ENCODE results near the gene COG7.

COG7 gene

DNA sequence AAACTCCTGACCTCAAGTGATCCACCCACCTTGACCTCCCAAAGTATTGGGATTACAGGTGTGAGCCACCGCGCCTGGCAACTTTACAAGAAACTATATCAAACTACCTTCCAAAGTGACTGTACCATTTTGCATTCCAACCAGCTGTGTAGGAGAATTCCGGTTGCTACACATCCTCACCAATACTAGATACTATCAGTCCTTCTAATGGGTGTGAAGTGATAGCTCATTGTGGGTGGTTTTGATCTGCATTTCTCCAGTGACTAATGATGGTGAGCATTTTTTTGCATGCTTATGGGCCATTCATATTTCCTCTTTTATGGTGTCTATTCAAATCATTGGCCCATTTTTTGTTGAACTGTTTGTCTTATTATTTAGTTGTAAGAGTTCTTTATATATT is 113.2 kb downstream of the COG7 start:
- no peak overlapping the region for H3K4me3 ChIP-seq (ENCODE audit: low read depth, low read length)
- ChIA-PET CTCF (no interaction called here), POLR2A (no interaction called here)
- TF ChIP-seq, protein P1, sequence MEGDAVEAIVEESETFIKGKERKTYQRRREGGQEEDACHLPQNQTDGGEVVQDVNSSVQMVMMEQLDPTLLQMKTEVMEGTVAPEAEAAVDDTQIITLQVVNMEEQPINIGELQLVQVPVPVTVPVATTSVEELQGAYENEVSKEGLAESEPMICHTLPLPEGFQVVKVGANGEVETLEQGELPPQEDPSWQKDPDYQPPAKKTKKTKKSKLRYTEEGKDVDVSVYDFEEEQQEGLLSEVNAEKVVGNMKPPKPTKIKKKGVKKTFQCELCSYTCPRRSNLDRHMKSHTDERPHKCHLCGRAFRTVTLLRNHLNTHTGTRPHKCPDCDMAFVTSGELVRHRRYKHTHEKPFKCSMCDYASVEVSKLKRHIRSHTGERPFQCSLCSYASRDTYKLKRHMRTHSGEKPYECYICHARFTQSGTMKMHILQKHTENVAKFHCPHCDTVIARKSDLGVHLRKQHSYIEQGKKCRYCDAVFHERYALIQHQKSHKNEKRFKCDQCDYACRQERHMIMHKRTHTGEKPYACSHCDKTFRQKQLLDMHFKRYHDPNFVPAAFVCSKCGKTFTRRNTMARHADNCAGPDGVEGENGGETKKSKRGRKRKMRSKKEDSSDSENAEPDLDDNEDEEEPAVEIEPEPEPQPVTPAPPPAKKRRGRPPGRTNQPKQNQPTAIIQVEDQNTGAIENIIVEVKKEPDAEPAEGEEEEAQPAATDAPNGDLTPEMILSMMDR (IDR thresholded peaks at IDR 0.05; ENCODE audit: insufficient read depth, low read length, missing control alignments), result no peak
- no peak for DNase-seq (ENCODE audit: low read depth, low spot score)

Measured in AG04449 (cell line).